GM06990 (cell line): ENCODE results near the gene DNAJC11.
"Not testable (repeated sequence)": the region's sequence is repeated elsewhere in the genome, so short reads cannot be mapped to it uniquely, and the experiment has no call there.

Source experiments
- DNase-seq: peaks from one replicate; pipeline ENCODE4 v3.0.0-alpha.2; 2011; ENCODE audit not compliant: insufficient read length; ENCODE audit errors: extremely low read depth
- H3K27me3 ChIP-seq: replicated peaks from 2 replicates; pipeline ENCODE4 v1.6.0; 2011; ENCODE audit warnings: low read length; ENCODE audit not compliant: control insufficient read depth, insufficient read depth
- H3K36me3 ChIP-seq: 2 replicates; pipeline ENCODE4 v1.5.1; 2011; ENCODE audit warnings: low read length; ENCODE audit not compliant: control insufficient read depth, insufficient read depth
- H3K4me3 ChIP-seq: replicated peaks from 2 replicates; pipeline ENCODE4 v1.5.1; 2011; ENCODE audit warnings: low read depth, mild to moderate bottlenecking, control low read depth, low read length
- CTCF ChIP-seq: IDR thresholded peaks from 2 replicates; pipeline ENCODE4 v1.5.1; 2011; ENCODE audit warnings: low read length, control low read depth, mild to moderate bottlenecking, inconsistent platforms; ENCODE audit not compliant: insufficient read depth, poor library complexity, severe bottlenecking

The DNAJC11 gene

GRCh38 chr1:6703016-6703415 lies 1.4 kb upstream of the DNAJC11 start:
- no peaks in the 10 kb centered on the region for H3K27me3 ChIP-seq
- H3K36me3 ChIP-seq, result no peaks in the 10 kb centered on the region
- no peak overlapping the region for H3K4me3 ChIP-seq
- no peak for TF ChIP-seq CTCF
- DNase-seq, result no peak

- no peak for DNase-seq
- Histone ChIP-seq H3K36me3 (peaks cover 1% of the 10 kb centered on the region), H3K4me3 (peak overlapping the region; percentile 97), H3K27me3 (no peaks in the 10 kb centered on the region)
- TF ChIP-seq CTCF, result no peak
Observed at GRCh38 chr1:6700853-6701436, 671 bp downstream of the DNAJC11 start.

GRCh38 chr1:6699915-6700314 lies 1.7 kb downstream of the DNAJC11 start:
- not testable (repeated sequence) for H3K27me3 ChIP-seq, H3K36me3 ChIP-seq, DNase-seq, H3K4me3 ChIP-seq

DNA sequence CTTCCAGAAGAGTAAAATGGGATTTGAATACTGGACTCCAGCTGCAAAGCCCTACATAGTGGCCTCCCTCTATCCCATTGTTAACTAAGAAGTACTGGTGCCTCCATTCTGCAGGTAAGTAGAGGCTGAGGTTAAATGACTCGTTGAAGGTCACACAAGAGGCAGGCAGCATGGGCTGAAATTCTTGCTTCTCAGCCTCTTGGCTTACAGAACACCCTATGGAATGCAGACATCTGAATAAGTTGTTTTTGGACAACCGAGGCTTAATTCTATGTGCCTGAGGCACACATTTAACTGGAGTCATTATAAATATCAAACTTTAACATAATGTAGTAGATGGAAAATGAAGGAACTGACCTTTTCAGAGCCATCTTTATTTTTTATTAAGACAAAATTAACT lies 5.7 kb downstream of the DNAJC11 start:
- Histone ChIP-seq H3K36me3 (peaks cover 1% of the 10 kb centered on the region), H3K4me3 (no peak overlapping the region), H3K27me3 (no peaks in the 10 kb centered on the region)
- DNase-seq, result no peak
- no peak for TF ChIP-seq CTCF

DNA sequence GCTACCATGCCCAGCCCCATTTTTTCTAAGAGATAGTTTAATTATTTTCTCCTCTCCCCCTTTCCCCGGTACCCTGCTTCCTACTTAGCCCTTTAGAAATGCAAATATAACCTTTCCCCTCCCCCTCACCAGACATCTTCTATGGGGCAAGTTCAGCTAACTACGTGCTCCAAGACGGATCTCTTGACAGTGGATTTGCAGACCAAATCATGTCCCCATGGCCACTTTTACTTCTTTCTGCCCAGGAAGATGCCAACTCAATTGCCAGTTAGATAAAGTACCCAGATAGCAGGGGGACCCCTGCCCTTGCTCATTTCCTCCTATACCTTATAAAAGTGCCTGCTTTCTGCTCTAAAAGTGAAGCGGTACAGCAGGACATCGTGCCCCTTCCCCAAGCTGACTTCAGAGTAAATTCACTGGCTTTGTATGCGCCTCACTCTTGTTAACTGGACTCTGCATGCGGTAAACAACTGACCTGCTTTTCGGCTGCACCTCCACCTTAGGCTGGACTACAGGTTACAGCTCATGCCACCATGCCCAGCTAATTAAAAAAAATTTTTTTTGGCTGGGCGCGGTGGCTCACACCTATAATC lies 7.4 kb downstream of the DNAJC11 start:
- no peak for TF ChIP-seq CTCF
- DNase-seq, result no peak
- H3K27me3 ChIP-seq, result no peaks in the 10 kb centered on the region
- peaks cover 1% of the 10 kb centered on the region for H3K36me3 ChIP-seq
- no peak overlapping the region for H3K4me3 ChIP-seq

DNA sequence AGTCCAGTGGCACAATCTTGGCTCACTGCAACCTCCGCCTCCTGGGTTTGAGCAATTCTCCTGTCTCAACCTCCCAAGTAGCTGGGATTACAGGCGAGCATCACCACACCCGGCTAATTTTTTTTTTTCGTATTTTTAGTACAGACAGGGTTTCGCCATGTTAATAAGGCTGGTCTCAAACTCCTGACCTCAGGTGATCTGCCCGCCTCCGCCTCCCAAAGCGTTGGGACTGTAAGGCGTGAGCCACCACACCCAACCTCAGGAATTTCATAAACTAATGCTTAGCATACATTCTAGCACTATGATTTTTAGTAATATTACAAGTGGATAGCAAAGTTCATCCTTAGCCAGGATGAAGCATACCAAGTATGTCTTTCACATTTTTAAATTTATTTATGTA lies 8.7 kb downstream of the DNAJC11 start:
- DNase-seq, result no peak
- no peak overlapping the region for H3K4me3 ChIP-seq
- no peak for TF ChIP-seq CTCF
- peaks cover 1% of the 10 kb centered on the region for H3K36me3 ChIP-seq
- H3K27me3 ChIP-seq, result no peaks in the 10 kb centered on the region
